ENCODE results near the gene TJAP1. TPM values are rescaled to one million over a fixed set of nuclear protein-coding genes. Genes with fewer than 3 reads are reported as not detected.

TJAP1 gene
- total RNA-seq, 3 donors from 2014 or later: 20.8 to 33.8 (median 26.3) TPM

DNA sequence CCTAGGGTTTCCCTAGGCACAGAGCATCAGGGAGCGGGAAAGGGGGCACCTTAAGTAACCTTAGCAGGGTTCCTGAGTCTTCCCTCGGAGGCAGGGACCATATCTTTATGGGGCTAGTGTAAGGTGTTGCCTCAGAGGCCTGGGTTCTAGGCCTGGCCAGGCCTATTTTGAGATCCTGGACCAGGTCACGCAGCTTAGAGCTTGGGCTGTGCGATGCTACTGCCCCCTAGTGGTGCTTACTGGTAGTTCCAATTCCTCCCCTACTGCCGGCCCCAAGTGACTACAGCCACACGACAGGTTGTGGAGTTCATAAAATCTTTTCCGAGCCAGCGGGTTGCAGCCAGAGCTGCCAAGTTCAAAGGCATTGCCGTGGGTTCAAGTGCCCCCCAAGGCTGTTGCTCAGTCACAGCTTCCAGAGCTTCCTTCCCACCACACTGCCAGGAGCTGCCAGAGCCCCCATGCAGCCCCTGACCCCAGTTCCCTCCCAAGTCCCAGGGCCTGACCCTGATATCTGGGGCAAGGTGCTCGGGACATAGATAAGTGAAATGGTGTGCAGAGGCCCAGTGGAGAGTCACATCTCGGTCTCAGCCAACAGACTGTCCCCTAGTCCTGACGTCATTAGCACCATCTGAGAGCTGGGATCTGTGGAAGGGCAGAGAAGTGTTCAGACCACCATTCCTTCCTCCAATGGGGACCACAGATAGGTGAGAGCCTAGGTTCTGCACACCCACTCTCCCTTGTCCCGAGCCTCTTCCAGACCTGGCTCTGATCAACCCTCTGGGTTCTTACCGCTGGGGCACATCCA lies 29.5 kb downstream of the TJAP1 start:
- no peak overlapping the region for H3K4me3 ChIP-seq

GRCh38 chr6:43508481-43509141 lies 31.2 kb downstream of the TJAP1 start:
- DNase-seq (no peak), ATAC-seq (no peak)
- TF ChIP-seq, protein P1, sequence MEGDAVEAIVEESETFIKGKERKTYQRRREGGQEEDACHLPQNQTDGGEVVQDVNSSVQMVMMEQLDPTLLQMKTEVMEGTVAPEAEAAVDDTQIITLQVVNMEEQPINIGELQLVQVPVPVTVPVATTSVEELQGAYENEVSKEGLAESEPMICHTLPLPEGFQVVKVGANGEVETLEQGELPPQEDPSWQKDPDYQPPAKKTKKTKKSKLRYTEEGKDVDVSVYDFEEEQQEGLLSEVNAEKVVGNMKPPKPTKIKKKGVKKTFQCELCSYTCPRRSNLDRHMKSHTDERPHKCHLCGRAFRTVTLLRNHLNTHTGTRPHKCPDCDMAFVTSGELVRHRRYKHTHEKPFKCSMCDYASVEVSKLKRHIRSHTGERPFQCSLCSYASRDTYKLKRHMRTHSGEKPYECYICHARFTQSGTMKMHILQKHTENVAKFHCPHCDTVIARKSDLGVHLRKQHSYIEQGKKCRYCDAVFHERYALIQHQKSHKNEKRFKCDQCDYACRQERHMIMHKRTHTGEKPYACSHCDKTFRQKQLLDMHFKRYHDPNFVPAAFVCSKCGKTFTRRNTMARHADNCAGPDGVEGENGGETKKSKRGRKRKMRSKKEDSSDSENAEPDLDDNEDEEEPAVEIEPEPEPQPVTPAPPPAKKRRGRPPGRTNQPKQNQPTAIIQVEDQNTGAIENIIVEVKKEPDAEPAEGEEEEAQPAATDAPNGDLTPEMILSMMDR (IDR thresholded peaks at IDR 0.05): no peak
- Histone ChIP-seq H3K4me3 (no peak overlapping the region), H3K9me3 (no peaks in the 10 kb centered on the region), H3K4me1 (ENCODE audit: low read depth) (peaks cover 17% of the 10 kb centered on the region), H3K36me3 (ENCODE audit: low read depth) (no peaks in the 10 kb centered on the region)
- intact Hi-C loops (cut with DNase I, micrococcal nuclease): loop anchor here (5.0 to 10.0 kb wide), 3 partner anchors 54 to 124 kb away; partner anchors contain the start of gene DLK2 (in 1 of the 2)

More for the DNA sequence above, 29.5 kb downstream of the TJAP1 start:
- intact Hi-C loops (cut with DNase I, micrococcal nuclease): loop anchor here (5.0 to 10.0 kb wide), 3 partner anchors 52 to 122 kb away; partner anchors contain the start of gene DLK2 (in 1 of the 2)
- DNase-seq: peak in 2 of 3 donors; percentile 79 to 92
- TF ChIP-seq, protein P1 (IDR thresholded peaks at IDR 0.05): peak; percentile 97
- H3K4me1 ChIP-seq (ENCODE audit: low read depth): peaks cover 17% of the 10 kb centered on the region
- peak; percentile 68 for ATAC-seq
- H3K9me3 ChIP-seq: no peaks in the 10 kb centered on the region
- H3K36me3 ChIP-seq (ENCODE audit: low read depth): no peaks in the 10 kb centered on the region

DNA sequence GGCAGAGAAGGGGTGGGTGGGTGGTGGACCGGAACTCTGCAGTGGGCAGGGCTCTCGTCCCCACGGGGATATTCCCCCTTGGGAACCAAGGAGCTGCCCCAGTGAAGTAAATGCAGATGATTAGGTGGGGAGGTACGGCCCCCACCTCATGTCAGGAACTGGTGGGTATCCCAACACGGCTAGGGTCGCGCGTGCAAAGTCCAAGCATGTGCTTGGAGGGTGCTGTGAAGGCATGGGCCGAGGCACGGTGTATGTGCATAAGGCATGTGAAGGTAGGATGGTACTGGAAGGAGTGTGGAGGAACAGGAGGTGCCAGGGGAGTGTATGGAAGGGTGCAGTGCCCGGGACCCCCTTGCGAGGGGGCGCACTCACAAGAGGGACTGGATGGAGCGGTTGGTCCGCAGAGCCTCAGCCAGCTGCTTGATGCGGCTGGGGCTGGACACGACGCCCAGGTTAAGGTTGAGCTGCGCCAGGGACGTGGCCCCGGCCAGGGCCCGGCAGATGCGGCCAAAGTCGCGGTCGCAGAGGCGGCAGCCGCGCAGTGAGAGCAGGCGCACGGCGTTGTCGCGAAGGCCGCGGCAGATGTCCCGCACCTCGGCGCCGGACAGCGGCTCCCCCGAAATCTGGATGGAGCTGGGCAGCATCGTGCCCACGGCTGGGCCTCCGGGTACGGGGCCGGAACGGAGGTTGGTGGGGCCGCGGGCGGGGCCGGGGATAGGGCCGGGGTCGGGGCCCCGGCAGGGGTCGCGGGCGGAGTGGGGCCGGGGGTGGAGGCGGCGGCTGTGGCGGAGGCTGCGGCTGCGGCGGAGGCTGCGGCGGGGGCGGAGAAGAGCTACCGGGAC lies 32.0 kb downstream of the TJAP1 start:
- Histone ChIP-seq H3K36me3 (ENCODE audit: low read depth) (no peaks in the 10 kb centered on the region), H3K4me3 (peak overlapping the region; percentile 20), H3K9me3 (no peaks in the 10 kb centered on the region), H3K4me1 (ENCODE audit: low read depth) (peaks cover 17% of the 10 kb centered on the region)
- TF ChIP-seq, protein P1 (IDR thresholded peaks at IDR 0.05): no peak
- DNase-seq (no peak), ATAC-seq (no peak)
- intact Hi-C loops (cut with DNase I, micrococcal nuclease): loop anchor here (5.0 to 10.0 kb wide), 3 partner anchors 55 to 125 kb away; partner anchors contain the start of gene DLK2 (in 1 of the 2)

- no peaks in the 10 kb centered on the region for H3K36me3 ChIP-seq (ENCODE audit: low read depth)
Measured at GRCh38 chr6:43509984-43510826, 32.8 kb downstream of the TJAP1 start, which contains the start of gene LRRC73. Gene LRRC73 (minus strand): TSS chr6:43510346. CDS start chr6:43509785, 561 bp downstream.

More at GRCh38 chr6:43509984-43510826, 32.8 kb downstream of the TJAP1 start, which contains the start of gene LRRC73:
- no peaks in the 10 kb centered on the region for H3K9me3 ChIP-seq
- intact Hi-C loops (cut with DNase I, micrococcal nuclease): loop anchor here (5.0 to 10.0 kb wide), 3 partner anchors 55 to 125 kb away; partner anchors contain the start of gene DLK2 (in 1 of the 2)
- peak; percentile 88 for ATAC-seq
- H3K4me3 ChIP-seq: peak within 1 kb of the TSS; percentile 20
- TF ChIP-seq, protein P1 (IDR thresholded peaks at IDR 0.05): no peak
- H3K4me1 ChIP-seq (ENCODE audit: low read depth): peaks cover 24% of the 10 kb centered on the region
- DNase-seq: peak; percentile 88 to 94 (median 89)

Measured in mucosa of descending colon (tissue), 3 donors.